H1 (cell line): ENCODE measurements around the gene CCDC92B. TPM values are rescaled to one million over a fixed set of nuclear protein-coding genes. Genes with fewer than 3 reads are reported as not detected.

Source experiments
- CTCF ChIA-PET: fragments of 300-600 bp; sonication (Branson Sonifier 250); formaldehyde crosslinking; loops from one replicate; lab custom pipeline; 2021; ENCODE audit not compliant: partially characterized antibody; lab: Charles Lee
- POLR2A ChIA-PET: fragments of 300-600 bp; sonication (Branson Sonifier 250); formaldehyde crosslinking; loops from one replicate; lab custom pipeline; 2021; ENCODE audit warnings: inconsistent platforms; ENCODE audit not compliant: partially characterized antibody; lab: Charles Lee
- DNase-seq, 2 experiments: peaks; one replicate each; pipeline versions ENCODE4 v3.0.0 to v3.0.0-alpha.2; 2010 to 2022; ENCODE audit warnings: low spot score in 2 of 2, low read depth in 1 of 2, mixed read lengths in 1 of 2
- FAIRE-seq: peaks from 2 replicates; lab custom pipeline; 2011; peaks lifted over from hg19 to GRCh38; lab: Jason Lieb, UNC
- H2AFZ ChIP-seq: 2 replicates; pipeline ENCODE4 v1.8.1; 2012; ENCODE audit warnings: low read length, inconsistent platforms
- H2AK5ac ChIP-seq: 2 replicates; pipeline ENCODE4 v1.6.1; 2013; ENCODE audit warnings: low read depth, low read length
- H2BK120ac ChIP-seq: replicated peaks from 2 replicates; pipeline ENCODE3; 2013; ENCODE audit warnings: low read depth, low read length, inconsistent platforms
- H2BK12ac ChIP-seq: 2 replicates; pipeline ENCODE4 v1.6.1; 2013; ENCODE audit warnings: low read depth, low read length
- H2BK15ac ChIP-seq: 2 replicates; pipeline ENCODE4 v1.6.1; 2013; ENCODE audit warnings: low read length
- H2BK20ac ChIP-seq: 2 replicates; pipeline ENCODE4 v1.6.1; 2013; ENCODE audit warnings: low read length
- H2BK5ac ChIP-seq: 2 replicates; pipeline ENCODE4 v1.6.1; 2013; ENCODE audit warnings: low read depth, low read length
- H3K14ac ChIP-seq: 2 replicates; pipeline ENCODE4 v1.6.1; 2013; ENCODE audit warnings: inconsistent platforms; ENCODE audit not compliant: insufficient read length
- H3K18ac ChIP-seq: 2 replicates; pipeline ENCODE4 v1.6.1; 2013; ENCODE audit warnings: low read length; ENCODE audit errors: extremely low read depth
- H3K23ac ChIP-seq: 2 replicates; pipeline ENCODE4 v1.6.1; 2013; ENCODE audit warnings: inconsistent platforms; ENCODE audit not compliant: insufficient read length
- H3K23me2 ChIP-seq: 2 replicates; pipeline ENCODE4 v1.6.1; 2013; ENCODE audit warnings: low read depth, low read length
- H3K27ac ChIP-seq: 2 replicates; pipeline ENCODE4 v1.6.1; 2011; ENCODE audit warnings: low read depth, low read length, inconsistent platforms
- H3K27me3 ChIP-seq, 4 experiments: replicated peaks in 1 of 4; 1 replicate in 1 of 4; 2 replicates in 3 of 4; pipeline versions ENCODE4 v1.6.1 to v1.8.1; 2011 to 2013; ENCODE audit warnings: low read length in 3 of 4, mild to moderate bottlenecking in 3 of 4, inconsistent platforms in 2 of 4, mixed read lengths in 2 of 4, moderate library complexity in 1 of 4; ENCODE audit not compliant: control insufficient read depth in 3 of 4, insufficient read depth in 3 of 4; ENCODE audit errors: extremely low read depth in 1 of 4
- H3K36me3 ChIP-seq, 4 experiments: 2 replicates each; pipeline versions ENCODE4 v1.6.1 to v1.8.1; 2011 to 2013; ENCODE audit warnings: mild to moderate bottlenecking in 4 of 4, low read length in 3 of 4, moderate library complexity in 2 of 4, control low read depth in 1 of 4, inconsistent platforms in 1 of 4; ENCODE audit not compliant: insufficient read depth in 4 of 4, control insufficient read depth in 2 of 4
- H3K4ac ChIP-seq: replicated peaks from 2 replicates; pipeline ENCODE3; 2013; ENCODE audit warnings: low read length, low read depth, mixed read lengths, inconsistent platforms; ENCODE audit not compliant: insufficient read length
- H3K4me1 ChIP-seq, 4 experiments: replicated peaks in 1 of 4; 1 replicate in 1 of 4; 2 replicates in 3 of 4; pipeline versions ENCODE4 v1.6.1 to v1.8.1; 2011 to 2013; ENCODE audit warnings: low read length in 3 of 4, inconsistent platforms in 2 of 4, mixed read lengths in 1 of 4; ENCODE audit not compliant: insufficient read depth in 4 of 4, control insufficient read depth in 3 of 4
- H3K4me2 ChIP-seq, 2 experiments: 2 replicates each; pipeline versions ENCODE4 v1.6.1 to v1.8.1; 2011 to 2013; ENCODE audit warnings: low read depth in 2 of 2, low read length in 2 of 2, control low read depth in 1 of 2, inconsistent platforms in 1 of 2, mild to moderate bottlenecking in 1 of 2; ENCODE audit not compliant: insufficient read depth in 1 of 2
- H3K4me3 ChIP-seq, 4 experiments: fragments of 200-600, 300-600 bp in 1 of 4; sonication (generic), shearing (Covaris generic), sonication (Bioruptor Twin) in 1 of 4; 2 replicates each; pipeline versions ENCODE4 v1.5.1 to v1.8.1; 2011 to 2016; ENCODE audit warnings: low read length in 4 of 4, low read depth in 3 of 4, control low read depth in 2 of 4, inconsistent platforms in 2 of 4, mild to moderate bottlenecking in 2 of 4, mixed read lengths in 1 of 4, moderate library complexity in 1 of 4; ENCODE audit not compliant: insufficient read depth in 2 of 4; ENCODE audit errors: extremely low read depth in 1 of 4
- H3K56ac ChIP-seq: replicated peaks from 2 replicates; pipeline ENCODE3; 2013; ENCODE audit warnings: low read depth, mild to moderate bottlenecking, mixed read lengths, low read length, inconsistent platforms; ENCODE audit not compliant: insufficient read length
- H3K79me1 ChIP-seq: 2 replicates; pipeline ENCODE4 v1.6.1; 2013; ENCODE audit warnings: low read depth, low read length, control low read depth
- H3K79me2 ChIP-seq, 2 experiments: 2 replicates each; pipeline versions ENCODE4 v1.6.1 to v1.8.1; 2012 to 2013; ENCODE audit warnings: low read length in 2 of 2, mild to moderate bottlenecking in 2 of 2, inconsistent platforms in 1 of 2; ENCODE audit not compliant: insufficient read depth in 2 of 2, control insufficient read depth in 1 of 2
- H3K9ac ChIP-seq, 4 experiments: replicated peaks in 1 of 4; 1 replicate in 1 of 4; 2 replicates in 3 of 4; pipeline versions ENCODE4 v1.6.1 to v1.8.1; 2011 to 2013; ENCODE audit warnings: low read depth in 3 of 4, low read length in 3 of 4, control low read depth in 2 of 4, mild to moderate bottlenecking in 2 of 4, moderate library complexity in 2 of 4, inconsistent platforms in 1 of 4; ENCODE audit errors: extremely low read depth in 1 of 4
- H3K9me3 ChIP-seq, 2 experiments: 2 replicates each; pipeline versions ENCODE4 v1.6.1 to v1.8.1; 2012 to 2013; ENCODE audit warnings: mild to moderate bottlenecking in 2 of 2, moderate library complexity in 2 of 2, control low read depth in 1 of 2, inconsistent platforms in 1 of 2, low read depth in 1 of 2, low read length in 1 of 2, mixed read lengths in 1 of 2; ENCODE audit not compliant: insufficient read depth in 2 of 2
- H4K20me1 ChIP-seq, 2 experiments: replicated peaks in 1 of 2; 2 replicates each; pipeline versions ENCODE3 to v1.8.1; 2011 to 2013; ENCODE audit warnings: inconsistent platforms in 2 of 2, low read length in 2 of 2, mild to moderate bottlenecking in 1 of 2; ENCODE audit not compliant: insufficient read depth in 2 of 2, control insufficient read depth in 1 of 2
- H4K5ac ChIP-seq: 2 replicates; pipeline ENCODE4 v1.6.1; 2013; ENCODE audit warnings: low read length, low read depth, mixed read lengths, inconsistent platforms; ENCODE audit not compliant: insufficient read length
- H4K8ac ChIP-seq: 2 replicates; pipeline ENCODE4 v1.8.0; 2013; ENCODE audit warnings: mild to moderate bottlenecking, moderate library complexity, low read length, inconsistent platforms; ENCODE audit not compliant: insufficient read depth; ENCODE audit errors: extremely low read depth
- H4K91ac ChIP-seq: replicated peaks from 2 replicates; pipeline ENCODE3; 2013; ENCODE audit warnings: low read length, mixed read lengths, inconsistent platforms; ENCODE audit not compliant: insufficient read length
- BRCA1 ChIP-seq: IDR thresholded peaks from 2 replicates; pipeline ENCODE4 v1.6.1; 2012; ENCODE audit warnings: low read depth, low read length, improper control_type of control experiment
- POLR2AphosphoS5 ChIP-seq: IDR thresholded peaks from 2 replicates; pipeline ENCODE4 v1.6.1; 2011; ENCODE audit warnings: low read depth, low read length
- RXRA ChIP-seq: IDR thresholded peaks from 2 replicates; pipeline ENCODE4 v1.6.1; 2011; ENCODE audit warnings: low read depth, mild to moderate bottlenecking, low read length, moderate library complexity; ENCODE audit not compliant: insufficient read depth
- WGBS, 2 experiments: shearing (Covaris generic) in 1 of 2; methylation state at CpG; one replicate each; pipeline versions ENCODE4 v1.1.6 to v1.1.7; 2013 to 2015; ENCODE audit warnings: low lambda C conversion rate in 2 of 2, mixed read lengths in 2 of 2, inconsistent platforms in 1 of 2, low coverage in 1 of 2, missing lambda C conversion rate in 1 of 2; ENCODE audit not compliant: insufficient replicate concordance in 2 of 2, insufficient coverage in 1 of 2, insufficient read length in 1 of 2; ENCODE audit errors: extremely low coverage in 1 of 2, missing lambda C conversion rate in 1 of 2; 5-methylcytosine and 5-hydroxymethylcytosine counted together
- polyA plus RNA-seq, 7 experiments: library from polyadenylated mRNA; depleted of rRNA in 3 of 7; stranded (reverse) in 5 of 7; unstranded in 2 of 7; fragments of >200 nt in 5 of 7; fragments of 200-250 nt in 2 of 7; gene quantifications; 1 replicate in 5 of 7; 2 replicates in 1 of 7; 4 replicates in 1 of 7; pipeline versions ENCODE4 v1.2.1 to v1.2.3, GENCODE V29; 2011 to 2013; ENCODE audit warnings: missing spikeins in 2 of 7, mixed read lengths in 2 of 7
- total RNA-seq: library from RNA; stranded (reverse); fragmentation: NEBNext Ultra II Directional; extraction: Animal tissue kit (Norgen Biotek cat#: 25700); gene quantifications from 2 replicates; pipeline ENCODE4 v1.2.1, GENCODE V29; 2021
- TF ChIP-seq, protein P1 (sequence below), 3 experiments: IDR thresholded peaks; 1 replicate in 2 of 3; 2 replicates in 1 of 3; pipeline versions ENCODE4 v1.5.1 to v1.6.1; 2011; ENCODE audit warnings: low read length in 3 of 3, mild to moderate bottlenecking in 3 of 3, inconsistent platforms in 2 of 3, low read depth in 1 of 3, moderate library complexity in 1 of 3; ENCODE audit not compliant: insufficient read depth in 1 of 3; ENCODE audit errors: control extremely low read depth in 1 of 3
- TF ChIP-seq, protein P2 (sequence below): IDR thresholded peaks from 2 replicates; pipeline ENCODE4 v1.6.1; 2012; ENCODE audit warnings: inconsistent platforms

The CCDC92B gene
- total and polyA plus RNA-seq, 2 of the 8 experiments (the other 6 are each of a cell fraction or from before 2014, with no cell fraction given) = 5.5 to 12.1 TPM

DNA sequence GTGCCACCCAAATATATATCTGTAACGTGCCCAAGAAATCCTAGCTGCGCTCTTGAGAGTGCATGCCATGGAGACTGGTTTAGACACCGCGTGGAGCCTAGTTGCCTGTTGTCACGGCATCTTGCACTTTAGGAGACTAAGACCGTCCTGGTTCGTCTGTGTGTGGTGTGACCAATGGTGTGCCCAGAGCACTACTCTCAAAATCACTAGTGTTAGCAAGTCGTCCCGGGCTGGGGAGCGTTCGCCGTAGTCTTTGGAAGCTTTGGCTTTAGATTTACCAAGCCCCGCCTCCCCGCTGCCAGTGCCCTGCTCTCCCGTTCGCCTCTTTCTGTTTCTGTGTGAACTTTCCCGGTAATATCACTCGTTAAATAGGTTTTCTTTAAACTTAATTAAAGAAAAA lies 64.9 kb downstream of the CCDC92B start:
- Histone ChIP-seq H3K18ac (no peak overlapping the region), H3K79me1 (no peaks in the 10 kb centered on the region; the same call in 1 of the 2 replicates), H2BK5ac (no peak overlapping the region), H3K4me2 (no peak overlapping the region), H3K4ac (no peak overlapping the region), H3K14ac (no peak overlapping the region), H2AK5ac (no peak overlapping the region), H3K23ac (no peak overlapping the region), H3K27me3 (no peaks in the 10 kb centered on the region), H3K4me3 (no peak overlapping the region), H3K4me1 (peaks cover 0 to 3% (median 0%) of the 10 kb centered on the region in 4 experiments; a peak in 1 of 7 replicates), H4K91ac (no peak overlapping the region), H2BK12ac (no peak overlapping the region), H3K9me3 (no peaks in the 10 kb centered on the region), H3K9ac (no peak overlapping the region), H4K8ac (no peak overlapping the region), H3K79me2 (no peaks in the 10 kb centered on the region), H4K5ac (no peak overlapping the region), H2BK20ac (no peak overlapping the region), H3K23me2 (peaks cover under 1% of the 10 kb centered on the region; the same call in 1 of the 2 replicates), H2AFZ (no peak overlapping the region), H2BK15ac (no peak overlapping the region), H3K27ac (no peak overlapping the region), H3K56ac (no peak overlapping the region), H2BK120ac (no peak overlapping the region), H4K20me1 (peaks cover 0 to 6% of the 10 kb centered on the region in 2 experiments), H3K36me3 (peaks cover 9 to 28% (median 13%) of the 10 kb centered on the region in 4 experiments; a peak in 7 of 8 replicates)
- FAIRE-seq = no peak
- POLR2A ChIA-PET = interaction anchor here (0.6 to 1.8 kb wide), 6 partner anchors 9 to 168 kb away, joined by 3 to 8 read pairs (median 4); no protein-coding TSS in a partner anchor
- TF ChIP-seq POLR2AphosphoS5 = peak; percentile 33; the same call in 1 of the 2 replicates
- TF ChIP-seq, protein P1, sequence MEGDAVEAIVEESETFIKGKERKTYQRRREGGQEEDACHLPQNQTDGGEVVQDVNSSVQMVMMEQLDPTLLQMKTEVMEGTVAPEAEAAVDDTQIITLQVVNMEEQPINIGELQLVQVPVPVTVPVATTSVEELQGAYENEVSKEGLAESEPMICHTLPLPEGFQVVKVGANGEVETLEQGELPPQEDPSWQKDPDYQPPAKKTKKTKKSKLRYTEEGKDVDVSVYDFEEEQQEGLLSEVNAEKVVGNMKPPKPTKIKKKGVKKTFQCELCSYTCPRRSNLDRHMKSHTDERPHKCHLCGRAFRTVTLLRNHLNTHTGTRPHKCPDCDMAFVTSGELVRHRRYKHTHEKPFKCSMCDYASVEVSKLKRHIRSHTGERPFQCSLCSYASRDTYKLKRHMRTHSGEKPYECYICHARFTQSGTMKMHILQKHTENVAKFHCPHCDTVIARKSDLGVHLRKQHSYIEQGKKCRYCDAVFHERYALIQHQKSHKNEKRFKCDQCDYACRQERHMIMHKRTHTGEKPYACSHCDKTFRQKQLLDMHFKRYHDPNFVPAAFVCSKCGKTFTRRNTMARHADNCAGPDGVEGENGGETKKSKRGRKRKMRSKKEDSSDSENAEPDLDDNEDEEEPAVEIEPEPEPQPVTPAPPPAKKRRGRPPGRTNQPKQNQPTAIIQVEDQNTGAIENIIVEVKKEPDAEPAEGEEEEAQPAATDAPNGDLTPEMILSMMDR (IDR thresholded peaks at IDR 0.05; ENCODE audit: control extremely low read depth in 1 of 3, insufficient read depth in 1 of 3, low read depth in 1 of 3, low read length in 3 of 3) = no peak
- TF ChIP-seq, protein P2, sequence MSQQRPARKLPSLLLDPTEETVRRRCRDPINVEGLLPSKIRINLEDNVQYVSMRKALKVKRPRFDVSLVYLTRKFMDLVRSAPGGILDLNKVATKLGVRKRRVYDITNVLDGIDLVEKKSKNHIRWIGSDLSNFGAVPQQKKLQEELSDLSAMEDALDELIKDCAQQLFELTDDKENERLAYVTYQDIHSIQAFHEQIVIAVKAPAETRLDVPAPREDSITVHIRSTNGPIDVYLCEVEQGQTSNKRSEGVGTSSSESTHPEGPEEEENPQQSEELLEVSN = no peak
- TF ChIP-seq RXRA = no peak
- TF ChIP-seq BRCA1 = no peak
- CTCF ChIA-PET = interaction anchor here (0.7 to 4.3 kb wide), 5 partner anchors 9 to 146 kb away, joined by 3 to 30 read pairs (median 5); no protein-coding TSS in a partner anchor
- no peak for DNase-seq
- WGBS, 2 experiments = 91% methylated on average over 18 of the region's 18 CpGs; no CpG with 5 or more reads in 1 of the 2 experiments
